ENCODE measurements around the gene ATP13A4. TPM values are rescaled to one million over a fixed set of nuclear protein-coding genes. Genes with fewer than 3 reads are reported as not detected.

ATP13A4 gene
- total RNA-seq, 1 donor from 2014 or later, result 3.4 TPM

- Mint-ChIP-seq H3K36me3 (ENCODE audit: low read depth) (no peaks in the 10 kb centered on the region), H3K9me3 (no peaks in the 10 kb centered on the region), H3K27me3 (no peaks in the 10 kb centered on the region), H3K4me1 (no peaks in the 10 kb centered on the region), H3K27ac (no peak overlapping the region), H3K4me3 (no peak overlapping the region)
- no peak for ATAC-seq (ENCODE audit: low read depth)
- intact Hi-C loops (cut with micrococcal nuclease), result loop anchor here (10.0 kb wide), 1 partner anchor 56 kb away; no protein-coding TSS in a partner anchor
- CTCF ChIA-PET, result interaction anchor here (1.1 kb wide), 1 partner anchor 12 kb away, joined by 3 read pairs; no protein-coding TSS in a partner anchor
- no peak for DNase-seq
- no peak for TF ChIP-seq CTCF (IDR thresholded peaks at IDR 0.05)
- POLR2A ChIA-PET, result no interaction called here
Observed at GRCh38 chr3:193560870-193561269, 6.2 kb upstream of the ATP13A4 start.

GRCh38 chr3:193560091-193560490 is 5.4 kb upstream of the ATP13A4 start:
- POLR2A ChIA-PET, result no interaction called here
- no peak for ATAC-seq (ENCODE audit: low read depth)
- H3K36me3 Mint-ChIP-seq (ENCODE audit: low read depth), result no peaks in the 10 kb centered on the region
- no peaks in the 10 kb centered on the region for H3K9me3 Mint-ChIP-seq
- H3K27ac Mint-ChIP-seq, result no peak overlapping the region
- TF ChIP-seq CTCF (IDR thresholded peaks at IDR 0.05), result no peak
- no peak overlapping the region for H3K4me3 Mint-ChIP-seq
- H3K4me1 Mint-ChIP-seq, result no peaks in the 10 kb centered on the region
- intact Hi-C loops (cut with micrococcal nuclease), result loop anchor here (10.0 kb wide), 1 partner anchor 55 kb away; no protein-coding TSS in a partner anchor
- CTCF ChIA-PET, result no interaction called here
- no peak for DNase-seq
- H3K27me3 Mint-ChIP-seq, result no peaks in the 10 kb centered on the region

GRCh38 chr3:193559100-193559499 is 4.4 kb upstream of the ATP13A4 start:
- no peak overlapping the region for H3K4me3 Mint-ChIP-seq
- intact Hi-C loops (cut with micrococcal nuclease), result no loop called here

GRCh38 chr3:193556841-193557240 is 2.1 kb upstream of the ATP13A4 start:
- no peak for TF ChIP-seq CTCF (IDR thresholded peaks at IDR 0.05)
- ChIA-PET CTCF (no interaction called here), POLR2A (no interaction called here)
- Mint-ChIP-seq H3K4me1 (no peaks in the 10 kb centered on the region), H3K27me3 (no peaks in the 10 kb centered on the region), H3K36me3 (ENCODE audit: low read depth) (no peaks in the 10 kb centered on the region), H3K27ac (no peak overlapping the region), H3K4me3 (no peak overlapping the region), H3K9me3 (no peaks in the 10 kb centered on the region)
- ATAC-seq (ENCODE audit: low read depth), result no peak
- intact Hi-C loops (cut with micrococcal nuclease), result no loop called here
- DNase-seq, result no peak

More at GRCh38 chr3:193559100-193559499, 4.4 kb upstream of the ATP13A4 start:
- H3K9me3 Mint-ChIP-seq, result no peaks in the 10 kb centered on the region
- ATAC-seq (ENCODE audit: low read depth), result no peak
- TF ChIP-seq CTCF (IDR thresholded peaks at IDR 0.05), result no peak
- no peaks in the 10 kb centered on the region for H3K4me1 Mint-ChIP-seq
- no peak for DNase-seq
- CTCF ChIA-PET, result no interaction called here
- POLR2A ChIA-PET, result no interaction called here
- H3K27me3 Mint-ChIP-seq, result no peaks in the 10 kb centered on the region
- no peak overlapping the region for H3K27ac Mint-ChIP-seq
- no peaks in the 10 kb centered on the region for H3K36me3 Mint-ChIP-seq (ENCODE audit: low read depth)

GRCh38 chr3:193553586-193553985 is 1.1 kb downstream of the ATP13A4 start:
- Mint-ChIP-seq H3K4me3 (no peak overlapping the region), H3K36me3 (ENCODE audit: low read depth) (no peaks in the 10 kb centered on the region), H3K27me3 (no peaks in the 10 kb centered on the region), H3K27ac (no peak overlapping the region), H3K4me1 (no peaks in the 10 kb centered on the region), H3K9me3 (no peaks in the 10 kb centered on the region)
- ATAC-seq (ENCODE audit: low read depth) (no peak), DNase-seq (no peak)
- ChIA-PET CTCF (no interaction called here), POLR2A (no interaction called here)
- intact Hi-C loops (cut with micrococcal nuclease), result no loop called here
- TF ChIP-seq CTCF (IDR thresholded peaks at IDR 0.05), result no peak

Measured in activated B cell treated with CpG ODN at 0.5 μM for 24 hours (primary cell).